ENCODE results near the gene NR5A2.

DNA sequence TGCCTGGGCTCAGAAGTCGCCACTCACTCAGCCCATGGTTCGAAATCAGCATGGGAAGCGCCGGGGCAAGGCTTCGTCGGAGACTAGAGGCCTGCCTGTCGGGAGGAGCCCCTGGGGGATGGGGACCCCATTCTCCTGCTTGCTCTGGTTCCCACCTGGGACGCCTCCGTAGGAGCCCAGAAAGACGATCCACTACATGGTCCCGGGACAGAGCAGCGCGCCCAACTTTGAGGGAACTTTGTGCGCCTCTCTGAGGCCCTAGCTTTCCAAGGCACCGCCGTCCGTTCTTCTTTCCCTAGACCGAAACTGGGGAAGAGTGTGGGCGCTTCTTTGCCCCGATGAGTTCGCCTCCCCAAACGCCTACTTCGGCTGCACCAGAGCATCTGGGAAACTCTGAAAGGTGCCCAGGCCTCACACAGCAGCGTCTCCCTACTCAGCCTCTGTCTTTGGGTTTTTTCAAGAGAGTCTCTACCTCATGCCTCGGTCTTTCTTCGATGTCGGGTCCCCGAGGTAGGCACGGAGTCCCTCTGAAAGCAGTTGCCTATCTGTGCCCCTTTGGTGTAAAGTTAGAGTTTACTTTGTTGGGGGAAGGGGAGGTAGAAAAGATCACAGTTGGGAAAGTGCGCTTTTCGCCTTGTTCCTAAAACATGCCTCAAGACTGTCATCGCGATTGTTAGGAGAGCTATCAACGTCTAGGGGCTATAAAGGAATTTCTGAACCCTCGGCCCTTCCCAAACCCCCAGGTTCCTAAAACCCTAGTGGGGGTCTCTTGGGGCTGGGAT, 14.0 kb downstream of the NR5A2 start:
- TF ChIP-seq, protein P1, sequence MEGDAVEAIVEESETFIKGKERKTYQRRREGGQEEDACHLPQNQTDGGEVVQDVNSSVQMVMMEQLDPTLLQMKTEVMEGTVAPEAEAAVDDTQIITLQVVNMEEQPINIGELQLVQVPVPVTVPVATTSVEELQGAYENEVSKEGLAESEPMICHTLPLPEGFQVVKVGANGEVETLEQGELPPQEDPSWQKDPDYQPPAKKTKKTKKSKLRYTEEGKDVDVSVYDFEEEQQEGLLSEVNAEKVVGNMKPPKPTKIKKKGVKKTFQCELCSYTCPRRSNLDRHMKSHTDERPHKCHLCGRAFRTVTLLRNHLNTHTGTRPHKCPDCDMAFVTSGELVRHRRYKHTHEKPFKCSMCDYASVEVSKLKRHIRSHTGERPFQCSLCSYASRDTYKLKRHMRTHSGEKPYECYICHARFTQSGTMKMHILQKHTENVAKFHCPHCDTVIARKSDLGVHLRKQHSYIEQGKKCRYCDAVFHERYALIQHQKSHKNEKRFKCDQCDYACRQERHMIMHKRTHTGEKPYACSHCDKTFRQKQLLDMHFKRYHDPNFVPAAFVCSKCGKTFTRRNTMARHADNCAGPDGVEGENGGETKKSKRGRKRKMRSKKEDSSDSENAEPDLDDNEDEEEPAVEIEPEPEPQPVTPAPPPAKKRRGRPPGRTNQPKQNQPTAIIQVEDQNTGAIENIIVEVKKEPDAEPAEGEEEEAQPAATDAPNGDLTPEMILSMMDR (IDR thresholded peaks at IDR 0.05) = no peak
- TF ChIP-seq POLR2A (IDR thresholded peaks at IDR 0.05) = no peak
